Tongue (tissue), 2 donors: ENCODE results near the gene EML6. TPM values are rescaled to one million over a fixed set of nuclear protein-coding genes. Genes with fewer than 3 reads are reported as not detected.

Source experiments
- DNase-seq: peaks from one replicate; pipeline ENCODE4 v3.0.0-alpha.2; 2015
- total RNA-seq: library from RNA; depleted of rRNA; stranded (reverse); fragments of >200 nt; gene quantifications from one replicate; pipeline ENCODE4 v1.2.3, GENCODE V29; 2014

EML6 gene
- total RNA-seq, 1 donor from 2014 or later = 10.8 TPM

DNA sequence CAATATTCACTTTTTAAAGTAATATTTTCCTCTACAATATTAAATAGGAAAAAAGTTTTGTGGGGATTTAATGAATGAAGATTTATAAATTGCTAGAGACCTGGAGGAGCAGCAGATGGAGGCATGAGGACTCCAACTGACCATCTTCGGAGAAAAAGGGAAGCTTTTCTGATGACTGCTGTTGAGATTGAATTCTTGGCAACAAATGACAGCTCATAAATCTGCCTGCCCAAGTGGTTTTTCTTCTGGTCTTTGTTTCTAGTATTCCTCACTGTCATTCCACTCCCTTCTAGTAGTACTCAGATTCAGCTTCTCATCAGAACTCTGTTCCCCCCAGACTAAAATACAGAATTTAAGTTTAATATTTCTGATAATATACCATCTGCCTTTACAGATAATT, 157.0 kb downstream of the EML6 start:
- DNase-seq = peak; percentile 29

DNA sequence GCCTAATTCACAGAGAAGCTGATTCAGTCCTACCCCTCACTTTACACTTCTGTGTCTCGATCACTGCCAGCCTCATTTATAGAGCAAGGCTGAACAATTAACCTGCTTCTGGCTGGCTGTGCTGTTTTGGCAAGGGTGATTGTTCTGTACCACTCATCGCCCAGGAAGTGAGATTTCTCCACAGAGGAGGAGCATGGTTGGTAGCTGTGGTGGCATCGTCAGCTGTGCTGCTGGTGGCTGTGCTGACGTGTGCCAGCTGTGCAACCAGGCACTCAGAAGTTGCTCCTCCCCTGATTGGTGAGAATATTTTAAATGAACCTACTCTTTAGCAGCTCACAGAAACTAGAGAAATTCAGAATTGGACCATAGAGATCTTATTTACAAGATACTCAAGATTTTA, 158.3 kb downstream of the EML6 start:
- DNase-seq = peak; percentile 49

DNA sequence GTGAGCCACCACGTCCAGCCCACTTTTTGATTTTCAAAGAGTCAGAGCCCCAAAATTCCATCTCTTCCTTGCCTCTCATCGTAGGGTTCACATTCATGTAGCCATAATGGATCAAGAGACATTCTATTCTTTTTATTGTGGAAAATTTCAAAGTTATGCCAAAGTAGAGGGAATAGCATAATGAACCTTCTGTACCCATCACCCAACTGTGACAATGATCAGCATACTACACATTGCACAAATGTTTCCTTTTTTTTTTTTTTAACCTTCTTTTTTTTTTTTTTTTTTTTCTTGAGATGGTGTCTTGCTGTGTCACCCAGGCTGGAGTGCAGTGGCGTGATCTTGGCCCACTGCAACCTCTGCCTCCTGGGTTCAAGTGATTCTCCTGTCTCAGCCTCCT, 162.4 kb downstream of the EML6 start:
- no peak for DNase-seq

DNA sequence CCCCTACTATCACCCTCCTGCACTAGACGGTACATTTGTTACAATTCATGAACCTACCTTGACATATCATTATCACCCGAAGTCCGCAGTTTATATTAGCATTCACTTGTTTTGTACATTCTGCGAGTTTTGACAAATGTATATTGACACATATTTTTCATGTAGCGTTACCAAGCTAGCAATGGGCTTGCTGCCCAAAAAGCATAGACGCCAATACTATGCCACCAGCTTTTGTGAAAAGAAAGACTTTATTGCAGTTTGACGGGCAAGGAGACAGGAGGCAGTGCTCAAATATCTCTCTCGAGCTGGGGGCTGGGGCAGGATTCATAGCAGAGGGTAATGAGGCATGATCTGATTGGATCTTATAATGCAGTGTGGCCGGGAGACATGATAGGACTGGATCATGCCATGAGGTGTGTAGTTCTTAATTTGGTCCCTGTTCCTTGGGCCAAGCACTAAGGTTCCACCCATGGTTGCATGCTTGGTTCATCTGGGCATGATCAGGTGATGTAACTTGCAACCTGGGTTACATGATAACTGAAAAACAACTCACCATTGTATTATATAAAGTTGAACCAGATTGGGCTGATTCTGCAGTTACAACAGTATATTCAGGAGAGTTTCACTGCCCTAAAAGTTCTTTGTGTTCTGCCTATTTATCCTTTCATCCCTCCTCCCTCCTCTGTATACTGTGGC, 164.5 kb downstream of the EML6 start:
- DNase-seq = no peak

GRCh38 chr2:54889053-54889452, 165.6 kb downstream of the EML6 start:
- no peak for DNase-seq

- no peak for DNase-seq
Observed at GRCh38 chr2:54891909-54892308, 168.4 kb downstream of the EML6 start.

DNA sequence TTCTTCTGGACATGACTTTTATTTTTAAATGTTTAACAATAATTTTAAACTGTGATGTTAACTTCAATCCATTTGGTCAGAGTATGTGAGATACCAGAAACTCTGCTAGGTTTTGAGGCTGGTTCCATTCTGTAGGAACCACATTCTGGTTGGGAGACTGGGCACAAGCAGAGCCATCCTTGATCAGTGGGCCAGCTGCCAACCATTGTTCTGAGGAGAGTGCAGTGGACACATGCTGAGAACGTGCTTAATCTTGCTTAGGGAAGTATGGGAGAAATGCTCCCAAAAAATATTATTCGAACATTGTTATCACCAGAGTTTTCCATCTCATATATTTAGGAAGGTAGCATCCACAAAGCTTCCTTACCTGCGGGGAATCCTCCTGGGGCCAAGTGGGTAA, 171.0 kb downstream of the EML6 start:
- no peak for DNase-seq

GRCh38 chr2:54895730-54896129, 172.3 kb downstream of the EML6 start:
- no peak for DNase-seq

DNA sequence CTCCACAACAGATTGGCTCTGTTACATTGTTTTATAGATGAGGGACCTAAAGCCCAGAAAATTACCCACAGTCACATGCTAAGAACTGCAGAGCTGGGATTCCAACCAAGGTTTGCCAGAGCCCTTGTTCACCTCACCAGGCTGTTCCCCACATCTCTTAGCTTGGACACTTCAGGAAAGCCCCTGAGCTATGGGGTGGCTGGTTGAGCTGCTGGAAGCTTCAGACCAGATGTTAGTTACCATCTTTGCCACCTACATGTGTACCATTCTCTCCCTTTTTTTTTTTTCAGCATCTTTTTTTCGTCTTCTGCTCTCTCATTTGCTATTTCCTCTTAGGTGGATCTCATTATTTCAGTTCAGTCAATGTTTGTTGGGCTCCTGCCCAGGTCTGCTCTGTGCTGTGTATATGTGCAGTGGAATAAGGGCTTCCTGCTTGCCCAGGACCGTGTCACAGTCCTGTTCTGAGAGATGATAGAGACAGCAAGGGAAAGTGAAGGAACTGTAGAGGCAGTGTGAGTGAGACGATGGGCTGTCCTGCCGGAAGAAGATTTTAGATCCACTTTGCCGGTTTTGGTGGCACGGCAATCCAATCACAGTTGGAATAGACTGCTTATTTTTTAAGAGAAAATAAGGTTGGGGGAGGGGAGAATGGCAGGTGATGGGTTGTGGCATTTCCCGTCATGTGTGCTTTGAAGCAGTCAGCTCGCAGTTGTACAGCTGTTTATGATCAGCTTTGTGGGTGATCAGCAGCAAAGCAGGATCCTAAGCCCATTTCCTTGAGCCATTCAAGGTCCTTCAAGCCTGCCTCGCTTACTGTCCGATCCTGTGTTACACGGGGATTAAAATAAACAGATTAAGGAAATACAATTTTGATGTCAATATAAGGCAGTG, 174.2 kb downstream of the EML6 start:
- DNase-seq = no peak

DNA sequence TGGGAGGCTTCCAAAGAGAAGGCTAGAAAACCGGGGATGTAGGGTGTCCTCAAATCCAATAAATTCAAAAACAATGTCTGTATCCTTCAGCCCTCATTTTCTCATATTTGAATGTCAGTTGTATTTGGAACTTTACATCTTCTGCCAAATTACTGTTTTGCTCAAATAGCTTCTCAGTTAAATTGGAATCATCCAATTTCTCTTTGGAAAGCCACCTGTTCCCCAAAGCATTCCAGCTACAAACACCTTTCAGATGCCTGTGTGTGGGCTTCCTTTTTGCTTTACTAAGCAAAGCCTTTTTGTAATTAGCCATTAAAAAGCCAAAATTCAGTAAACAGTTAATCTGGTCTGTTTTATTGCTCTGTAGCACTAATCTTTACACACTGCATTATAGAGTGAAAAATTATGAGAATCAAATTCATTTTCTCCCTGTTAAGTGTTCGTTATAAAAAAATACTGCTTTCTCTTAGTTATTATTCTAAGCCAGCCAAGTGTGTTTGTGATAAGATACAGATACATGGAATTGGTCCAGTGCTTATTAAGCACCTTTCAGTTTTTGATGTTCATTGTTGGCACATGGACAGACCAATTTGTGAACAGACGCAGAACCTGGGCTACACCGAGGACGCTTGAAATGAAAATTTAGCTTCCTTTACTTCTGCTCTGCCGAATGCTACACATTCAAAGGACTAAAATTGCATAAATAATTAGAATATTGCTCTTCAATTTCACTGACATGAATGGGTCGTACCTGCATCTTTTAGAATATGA, 175.2 kb downstream of the EML6 start:
- DNase-seq = no peak

DNA sequence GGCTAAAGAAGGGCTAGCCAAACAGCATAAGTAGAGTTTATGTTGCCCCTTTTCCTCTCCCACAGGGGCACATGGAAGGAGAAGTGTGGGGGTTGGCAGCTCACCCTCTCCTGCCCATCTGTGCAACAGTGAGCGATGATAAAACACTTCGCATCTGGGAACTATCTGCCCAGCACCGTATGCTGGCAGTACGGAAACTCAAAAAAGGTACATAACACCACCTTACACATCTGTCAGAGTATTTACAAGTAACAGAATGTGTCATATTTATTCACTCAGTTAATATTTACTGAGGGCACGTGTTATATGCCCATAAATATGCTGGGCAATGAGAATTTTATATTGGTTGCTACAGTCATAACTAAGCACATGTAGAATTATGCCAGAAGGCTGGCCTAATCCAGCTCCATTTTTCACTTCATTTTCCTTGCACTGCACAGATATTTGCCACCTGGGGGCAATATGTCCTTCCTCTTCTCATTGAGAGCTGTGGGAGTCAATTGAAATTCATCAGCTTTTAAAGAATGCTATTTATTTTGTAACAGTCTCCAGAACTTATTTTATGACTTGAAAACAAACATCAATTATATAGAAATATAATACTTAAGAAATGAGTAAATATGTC, 176.2 kb downstream of the EML6 start:
- peak; percentile 70 for DNase-seq

DNA sequence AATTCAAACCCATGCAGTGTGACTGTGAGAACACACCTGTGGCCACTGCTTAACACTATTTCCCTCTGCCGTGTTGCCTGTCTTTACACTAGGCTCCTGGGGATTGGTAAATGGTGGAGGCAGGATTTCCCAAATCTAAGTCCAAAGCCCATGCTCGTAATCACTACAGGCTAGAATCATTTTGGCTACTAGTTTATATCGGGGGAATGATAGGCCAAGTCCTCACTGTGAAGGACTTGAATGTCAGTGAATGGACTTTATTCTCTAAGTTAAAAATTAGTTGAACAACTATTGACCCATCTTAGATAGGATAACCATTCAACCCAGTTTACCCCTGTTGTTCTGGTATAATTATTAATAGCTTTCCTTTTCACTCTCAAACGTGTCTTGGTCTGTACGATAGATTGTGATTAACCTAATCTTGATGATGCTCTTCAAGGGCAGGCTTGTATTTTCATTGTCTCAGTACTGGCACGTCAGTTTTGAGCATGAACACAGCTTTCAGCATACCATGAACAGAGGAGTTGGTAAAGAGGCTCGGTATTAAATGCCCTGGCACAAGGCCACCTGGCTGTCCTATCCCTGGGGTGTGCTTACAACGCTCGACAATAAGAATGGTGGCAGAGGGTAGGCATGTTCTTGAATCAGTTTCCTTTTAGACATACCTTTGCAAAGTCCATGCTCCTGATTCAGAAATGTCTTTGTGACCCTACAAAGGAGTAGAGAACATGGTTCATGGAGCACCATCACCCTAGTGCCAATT, 177.9 kb downstream of the EML6 start:
- DNase-seq = no peak

DNA sequence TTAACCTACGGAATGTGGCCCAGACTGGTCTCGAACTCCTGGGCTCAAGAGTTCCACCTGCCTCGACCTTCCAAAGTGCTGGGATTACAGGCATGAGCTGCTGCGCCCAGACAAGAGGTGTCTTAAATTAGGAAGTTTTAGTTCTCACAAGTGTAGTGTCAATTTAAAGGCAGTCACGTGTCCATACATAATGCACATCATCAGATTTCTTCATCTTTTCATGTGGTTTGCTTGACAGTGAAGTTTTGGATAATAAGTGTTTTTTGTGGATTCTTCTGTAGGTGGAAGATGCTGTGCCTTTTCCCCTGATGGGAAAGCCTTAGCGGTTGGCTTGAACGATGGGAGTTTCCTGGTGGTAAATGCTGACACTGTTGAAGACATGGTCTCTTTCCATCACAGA, 179.3 kb downstream of the EML6 start:
- DNase-seq = no peak

DNA sequence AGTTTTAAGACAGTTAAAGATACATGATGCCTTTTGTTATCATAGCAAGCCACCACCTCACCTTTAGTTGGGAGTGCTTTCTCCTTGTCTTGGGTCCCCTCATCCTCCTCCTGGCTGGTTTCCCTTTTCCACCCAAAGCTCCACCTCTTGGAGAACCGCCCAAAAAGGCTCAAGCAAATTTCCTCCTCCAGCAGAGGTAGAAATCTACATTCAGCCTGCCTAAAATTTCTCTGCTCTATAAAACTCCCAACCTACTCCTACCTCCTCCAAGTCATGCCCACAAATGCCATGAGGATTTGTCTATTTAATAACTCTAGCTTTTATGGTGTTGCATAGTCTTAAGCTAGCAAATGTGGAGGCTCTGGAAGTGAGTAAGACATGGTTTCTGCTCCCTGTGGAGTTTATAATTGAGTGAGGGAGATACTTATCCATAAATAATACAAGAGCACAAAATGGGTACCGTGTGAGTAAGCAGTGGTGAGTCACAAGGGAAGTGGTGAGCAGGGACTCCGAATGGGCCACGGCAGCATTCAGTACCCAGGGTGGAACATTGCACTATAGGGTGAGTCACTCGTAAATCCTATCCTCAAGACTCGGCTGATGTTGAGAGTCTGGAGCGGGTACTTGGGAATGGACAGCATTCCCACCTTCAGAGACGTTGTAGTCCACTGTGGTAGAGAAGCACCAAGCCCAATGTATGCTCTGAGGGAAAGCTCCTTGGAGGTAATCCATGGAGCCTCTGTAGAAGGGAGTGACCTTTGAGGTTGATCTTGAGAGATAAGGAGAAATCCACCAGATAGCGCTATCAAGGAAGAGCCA, 180.5 kb downstream of the EML6 start:
- DNase-seq = no peak

- no peak for DNase-seq
Observed at GRCh38 chr2:54904836-54905235, 181.4 kb downstream of the EML6 start.

DNA sequence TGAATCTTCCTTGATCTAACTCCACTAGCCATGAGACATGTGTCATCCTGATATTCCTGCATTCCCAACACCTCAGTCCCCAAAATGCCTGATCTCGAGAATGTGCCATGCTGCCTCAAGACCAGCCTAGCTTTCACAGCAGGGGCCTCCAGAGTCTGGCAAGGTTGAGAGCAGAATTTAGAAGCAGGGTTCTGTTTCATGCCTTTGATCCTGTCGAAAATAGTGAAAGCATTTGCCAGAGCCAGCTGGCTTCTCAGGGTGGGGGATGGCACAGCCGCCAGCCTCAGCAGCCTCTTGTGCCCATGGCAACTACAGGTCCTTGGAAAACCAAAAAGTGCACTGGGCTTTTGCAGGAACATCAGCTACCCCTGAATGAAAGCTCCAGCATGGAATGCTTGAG, 183.3 kb downstream of the EML6 start:
- peak; percentile 66 for DNase-seq

- no peak for DNase-seq
Observed at GRCh38 chr2:54907663-54908062, 184.2 kb downstream of the EML6 start.

DNA sequence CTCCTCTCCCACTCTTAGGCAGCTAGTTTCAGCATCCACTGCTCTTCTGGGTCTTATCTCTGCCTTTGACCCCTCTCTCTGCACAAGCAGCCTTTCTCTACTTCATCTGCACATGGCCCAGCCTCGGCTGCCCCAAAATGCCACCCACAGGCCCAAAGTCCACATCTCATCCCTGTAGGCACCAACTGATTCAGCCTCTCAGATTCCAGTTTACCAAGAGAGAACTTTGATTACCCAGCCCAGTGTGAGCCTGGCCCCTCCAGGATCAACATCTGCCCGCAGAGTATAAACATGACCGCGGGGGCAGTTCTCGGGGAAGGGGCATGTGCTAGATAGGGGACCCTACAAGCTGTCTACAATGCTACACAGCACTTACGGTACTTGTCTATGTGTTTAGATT, 185.1 kb downstream of the EML6 start:
- no peak for DNase-seq

DNA sequence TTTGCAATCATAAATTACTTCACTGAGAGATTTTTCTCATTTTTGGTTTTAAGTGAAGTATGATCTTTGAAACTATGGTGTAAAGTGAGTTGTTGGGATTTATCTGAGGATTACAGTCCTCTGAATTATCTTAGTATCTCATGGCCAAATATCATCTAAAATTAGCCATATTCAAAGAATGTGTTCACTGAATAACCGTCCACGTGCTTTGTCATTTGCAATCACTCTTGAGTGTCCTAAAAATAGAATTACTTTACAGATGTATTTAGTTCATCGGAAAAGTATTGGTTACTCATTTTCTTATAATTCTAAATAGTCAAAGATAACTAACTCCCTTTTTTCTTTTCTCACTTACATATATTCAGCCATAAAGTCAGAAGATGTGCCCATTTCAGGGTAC, 185.5 kb downstream of the EML6 start:
- no peak for DNase-seq

DNA sequence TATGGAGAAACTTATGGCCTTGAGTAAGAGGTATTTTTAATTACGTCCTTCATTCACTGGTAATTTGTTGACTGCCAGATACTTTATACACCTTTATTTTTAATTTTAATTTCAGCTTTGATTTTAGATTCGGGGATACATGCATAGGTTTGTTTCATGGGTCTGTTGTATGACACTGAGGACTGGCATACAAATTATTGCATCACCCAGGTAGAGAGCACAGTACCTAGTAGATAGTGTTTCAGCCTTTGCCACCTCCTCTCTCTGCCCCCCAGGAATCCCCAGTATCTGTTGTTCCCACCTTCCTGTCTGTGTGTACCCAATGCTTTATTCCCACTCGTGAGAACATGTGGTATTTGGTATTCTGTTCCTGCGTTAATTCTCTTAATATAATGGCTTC, 188.8 kb downstream of the EML6 start:
- DNase-seq = no peak

DNA sequence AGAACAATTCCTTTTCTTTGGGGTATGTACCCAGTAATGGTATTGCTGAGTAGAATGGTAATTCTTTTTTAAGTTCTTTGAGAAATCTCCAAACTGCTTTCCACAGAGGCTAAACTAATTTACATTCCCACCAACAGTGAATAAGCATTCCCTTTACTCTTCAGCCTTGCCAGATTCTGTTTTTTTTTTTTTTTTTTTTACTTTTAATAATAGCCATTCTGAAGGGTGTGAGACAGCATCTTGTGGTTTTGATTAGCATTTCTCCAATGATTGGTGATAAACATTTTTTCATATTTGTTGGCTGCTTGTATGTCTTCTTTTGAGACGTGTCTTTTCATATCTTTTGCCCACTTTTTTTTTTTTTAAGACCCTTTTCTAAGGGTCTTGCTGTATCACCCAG, 189.4 kb downstream of the EML6 start:
- no peak for DNase-seq
